GDM1 (cell line): Measurements from ENCODE around the gene CAPRIN2.

Experiments used
- DNase-seq: peaks from one replicate; lab custom pipeline; 2025; lab: John Stamatoyannopoulos, UW

CAPRIN2 gene, protein sequence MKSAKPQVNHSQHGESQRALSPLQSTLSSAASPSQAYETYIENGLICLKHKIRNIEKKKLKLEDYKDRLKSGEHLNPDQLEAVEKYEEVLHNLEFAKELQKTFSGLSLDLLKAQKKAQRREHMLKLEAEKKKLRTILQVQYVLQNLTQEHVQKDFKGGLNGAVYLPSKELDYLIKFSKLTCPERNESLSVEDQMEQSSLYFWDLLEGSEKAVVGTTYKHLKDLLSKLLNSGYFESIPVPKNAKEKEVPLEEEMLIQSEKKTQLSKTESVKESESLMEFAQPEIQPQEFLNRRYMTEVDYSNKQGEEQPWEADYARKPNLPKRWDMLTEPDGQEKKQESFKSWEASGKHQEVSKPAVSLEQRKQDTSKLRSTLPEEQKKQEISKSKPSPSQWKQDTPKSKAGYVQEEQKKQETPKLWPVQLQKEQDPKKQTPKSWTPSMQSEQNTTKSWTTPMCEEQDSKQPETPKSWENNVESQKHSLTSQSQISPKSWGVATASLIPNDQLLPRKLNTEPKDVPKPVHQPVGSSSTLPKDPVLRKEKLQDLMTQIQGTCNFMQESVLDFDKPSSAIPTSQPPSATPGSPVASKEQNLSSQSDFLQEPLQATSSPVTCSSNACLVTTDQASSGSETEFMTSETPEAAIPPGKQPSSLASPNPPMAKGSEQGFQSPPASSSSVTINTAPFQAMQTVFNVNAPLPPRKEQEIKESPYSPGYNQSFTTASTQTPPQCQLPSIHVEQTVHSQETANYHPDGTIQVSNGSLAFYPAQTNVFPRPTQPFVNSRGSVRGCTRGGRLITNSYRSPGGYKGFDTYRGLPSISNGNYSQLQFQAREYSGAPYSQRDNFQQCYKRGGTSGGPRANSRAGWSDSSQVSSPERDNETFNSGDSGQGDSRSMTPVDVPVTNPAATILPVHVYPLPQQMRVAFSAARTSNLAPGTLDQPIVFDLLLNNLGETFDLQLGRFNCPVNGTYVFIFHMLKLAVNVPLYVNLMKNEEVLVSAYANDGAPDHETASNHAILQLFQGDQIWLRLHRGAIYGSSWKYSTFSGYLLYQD

DNA sequence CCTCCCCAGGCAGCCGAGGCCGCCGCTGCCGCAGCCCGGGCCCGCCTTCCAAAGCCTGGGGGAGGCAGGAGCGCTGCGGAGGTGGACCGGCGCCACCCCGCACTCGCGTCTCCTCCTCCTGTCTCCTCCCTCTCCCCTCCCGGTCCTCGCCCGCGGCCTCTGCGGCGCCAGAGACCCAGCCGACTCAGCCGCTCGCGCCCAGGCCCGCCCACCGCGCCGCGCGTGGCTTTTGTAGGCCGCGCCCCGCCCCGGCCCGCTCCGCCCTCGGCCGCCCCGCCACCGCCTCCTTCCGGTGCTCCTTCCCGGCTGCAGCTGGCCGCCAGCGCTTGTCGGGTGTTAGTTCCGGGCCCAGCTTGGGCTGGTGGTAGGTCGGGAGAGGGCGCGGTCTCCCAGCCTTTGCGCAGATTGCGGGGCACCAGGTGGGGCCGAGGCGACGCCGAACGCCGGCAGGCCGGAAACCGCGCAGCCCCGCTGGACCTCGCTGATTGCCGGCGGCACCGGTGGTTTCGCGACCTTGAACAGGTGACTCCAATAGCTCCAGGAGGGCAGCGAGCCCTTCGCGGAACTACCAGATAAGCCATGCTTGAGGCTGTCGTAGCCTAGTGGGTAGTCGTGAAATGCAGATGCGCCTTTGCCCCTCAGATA, at the start of gene CAPRIN2:
TSS of gene CAPRIN2 (minus strand) at position 202 of the 645 bp plus-strand sequence. CDS start 1,431 bp downstream, outside the sequence.
- peak; percentile 80 for DNase-seq

DNA sequence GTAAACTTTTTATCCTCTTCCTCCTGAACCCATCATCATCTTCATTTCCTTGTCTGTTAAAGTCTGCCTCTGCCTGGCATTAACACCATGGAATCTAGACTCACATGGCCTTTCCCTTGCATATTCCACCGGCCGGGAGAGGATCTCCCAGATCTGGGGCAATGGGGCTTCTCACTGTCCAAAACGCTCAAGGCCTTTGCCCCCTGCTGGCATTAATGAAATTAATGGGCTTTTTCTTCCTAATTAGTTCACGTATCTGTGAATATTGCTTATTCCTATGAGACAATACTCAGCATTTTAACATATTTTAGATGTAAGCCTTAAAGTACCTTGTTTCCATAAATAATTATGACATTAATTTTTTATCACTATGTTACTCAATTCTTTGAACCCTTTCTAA, 42.9 kb upstream of the CAPRIN2 start:
- no peak for DNase-seq

DNA sequence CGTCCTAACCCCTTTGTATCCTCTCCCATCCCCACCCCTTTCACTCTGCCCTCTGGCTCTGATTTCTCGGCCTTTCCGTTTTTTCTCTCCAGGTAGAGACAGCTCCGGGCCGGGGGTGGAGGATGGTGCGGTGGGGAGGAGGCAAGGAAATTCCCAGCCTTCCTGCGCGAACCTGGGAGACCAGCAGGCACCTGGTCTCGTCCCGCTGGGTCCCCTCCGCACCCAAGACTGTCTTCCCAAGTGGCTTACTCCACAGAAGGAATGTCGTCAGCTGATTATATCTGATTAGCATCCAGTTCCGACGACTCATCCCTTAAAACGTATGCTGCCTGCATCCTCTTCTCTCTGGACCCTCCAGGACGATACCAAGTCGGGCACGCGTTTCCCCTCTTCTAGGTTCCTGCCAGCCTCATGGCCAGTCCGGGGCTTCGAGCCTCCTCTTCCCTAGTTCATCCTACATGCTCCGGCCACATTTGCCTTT, 42.2 kb upstream of the CAPRIN2 start:
- DNase-seq, result no peak

DNA sequence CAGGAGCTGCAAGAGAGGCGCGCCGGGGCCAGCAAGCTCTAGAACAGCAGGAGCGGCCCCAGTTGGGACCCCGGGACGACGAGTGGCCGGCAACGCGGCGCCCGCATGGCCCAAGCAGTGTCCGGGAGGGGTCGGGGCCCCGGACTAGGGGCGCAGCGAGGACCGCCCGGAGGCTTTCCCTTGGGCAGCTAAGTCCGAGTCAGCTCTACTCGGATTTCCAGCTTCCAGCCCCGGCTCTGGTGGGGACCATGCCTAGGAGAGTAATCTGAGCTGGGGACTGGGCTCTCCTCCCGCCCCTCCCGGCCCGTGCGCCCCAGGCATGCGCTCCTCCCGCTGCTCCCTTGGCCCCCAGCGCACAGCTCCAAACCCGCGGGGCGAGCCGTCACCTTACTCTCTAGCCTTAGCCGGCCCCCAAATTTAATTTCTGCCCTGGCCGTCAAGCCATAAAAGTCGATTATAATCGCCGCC, 41.6 kb upstream of the CAPRIN2 start:
- no peak for DNase-seq

DNA sequence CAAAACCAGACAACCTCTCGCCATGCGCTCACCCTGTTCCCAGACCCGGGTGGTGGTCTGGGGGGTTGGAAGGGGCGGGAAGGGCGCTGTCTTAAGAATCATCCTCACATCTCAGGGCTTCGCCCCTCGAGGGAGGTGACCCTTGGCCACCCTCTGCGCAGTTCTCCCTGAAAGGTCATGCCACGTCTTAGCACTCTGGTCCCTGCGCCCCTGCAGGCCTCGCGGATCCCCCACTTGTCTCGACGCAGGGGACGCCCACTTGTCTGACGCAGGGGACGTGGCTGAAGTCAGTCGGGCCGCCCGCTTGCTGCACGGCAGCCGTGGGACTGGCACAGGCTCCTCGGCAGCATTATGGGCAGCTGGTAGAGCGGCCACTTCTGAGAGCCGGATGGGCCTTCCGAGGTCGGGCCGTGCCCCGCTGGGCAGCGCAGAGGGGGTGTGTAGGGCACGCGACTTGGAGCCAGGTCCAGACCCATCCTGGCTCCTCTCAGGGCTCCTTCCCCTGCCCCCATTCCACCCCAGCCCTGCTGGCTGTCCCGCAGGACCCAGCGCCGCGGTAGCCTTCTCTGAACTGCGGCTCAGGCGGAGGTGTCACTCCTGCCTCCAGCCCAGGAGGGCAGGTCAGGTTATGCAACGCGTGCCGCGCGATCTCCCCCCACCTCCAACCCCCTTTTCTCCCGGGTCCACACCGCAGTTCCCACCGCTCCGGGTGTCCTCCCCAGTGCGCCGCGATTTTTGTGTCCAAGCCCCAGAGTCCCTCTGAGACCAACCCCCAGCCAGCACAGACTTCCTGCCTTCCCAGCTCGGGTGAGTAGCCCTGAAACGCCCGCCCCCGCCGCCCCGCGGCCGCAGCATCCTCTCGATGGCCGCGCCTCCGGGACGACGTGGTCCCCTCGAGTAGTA, 40.9 kb upstream of the CAPRIN2 start:
- DNase-seq, result no peak

DNA sequence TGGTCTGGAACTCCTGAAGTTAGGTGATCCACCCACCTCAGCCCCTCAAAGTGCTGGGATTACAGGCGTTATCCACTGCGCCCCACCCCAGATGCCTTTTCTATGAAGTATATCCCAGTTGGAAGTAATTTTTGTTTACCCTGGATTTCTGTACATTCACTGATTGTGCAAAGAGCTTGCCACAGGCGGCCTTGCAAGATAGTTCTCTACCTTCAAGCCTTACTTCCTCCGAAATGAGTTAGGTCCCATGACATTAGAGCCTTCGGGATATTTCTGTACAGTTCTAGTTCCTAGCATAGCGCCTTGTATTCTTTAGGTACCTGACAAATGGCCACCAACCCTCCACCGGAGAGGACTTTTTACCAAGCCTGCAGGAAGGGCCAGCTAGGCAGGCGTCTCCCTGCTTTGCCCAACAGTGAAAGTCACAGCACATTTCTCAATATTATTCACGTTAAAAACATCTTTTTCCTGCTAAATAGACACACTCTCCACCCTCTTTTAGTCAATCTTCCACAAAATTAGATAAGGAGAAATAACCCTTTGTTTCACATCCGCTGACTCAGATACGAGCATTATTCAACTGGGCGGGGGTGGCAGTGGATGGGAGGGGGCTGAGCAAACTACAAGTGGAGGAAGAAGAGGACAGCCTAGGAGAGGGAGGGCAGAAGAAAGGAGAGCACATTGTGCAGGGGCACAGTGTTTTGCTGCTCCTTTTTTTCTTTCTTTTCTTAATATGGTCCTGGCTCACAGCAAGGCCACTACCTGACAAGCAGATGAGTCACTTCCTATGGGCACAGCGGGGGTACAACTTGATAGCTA, 40.0 kb upstream of the CAPRIN2 start:
- DNase-seq, result no peak

DNA sequence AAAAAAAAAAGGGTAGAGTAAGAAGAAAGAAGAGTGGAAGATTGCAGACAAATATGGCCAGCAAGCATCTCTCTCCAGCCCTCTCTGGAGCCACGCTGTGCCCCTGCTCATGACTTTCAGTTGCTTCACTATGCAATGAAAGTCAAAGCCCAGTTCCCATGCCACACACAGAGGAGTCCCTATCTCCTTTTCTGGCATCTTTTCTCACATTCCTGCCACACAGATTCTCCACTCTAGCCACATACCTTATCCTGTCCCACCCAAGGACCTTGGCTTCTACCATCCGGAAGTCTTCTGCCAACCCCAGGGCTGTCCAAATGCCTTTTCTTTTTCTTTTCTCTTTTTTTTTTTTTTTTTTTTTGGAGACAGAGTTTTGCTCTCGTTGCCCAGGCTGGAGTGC, 39.3 kb upstream of the CAPRIN2 start:
- DNase-seq, result no peak

DNA sequence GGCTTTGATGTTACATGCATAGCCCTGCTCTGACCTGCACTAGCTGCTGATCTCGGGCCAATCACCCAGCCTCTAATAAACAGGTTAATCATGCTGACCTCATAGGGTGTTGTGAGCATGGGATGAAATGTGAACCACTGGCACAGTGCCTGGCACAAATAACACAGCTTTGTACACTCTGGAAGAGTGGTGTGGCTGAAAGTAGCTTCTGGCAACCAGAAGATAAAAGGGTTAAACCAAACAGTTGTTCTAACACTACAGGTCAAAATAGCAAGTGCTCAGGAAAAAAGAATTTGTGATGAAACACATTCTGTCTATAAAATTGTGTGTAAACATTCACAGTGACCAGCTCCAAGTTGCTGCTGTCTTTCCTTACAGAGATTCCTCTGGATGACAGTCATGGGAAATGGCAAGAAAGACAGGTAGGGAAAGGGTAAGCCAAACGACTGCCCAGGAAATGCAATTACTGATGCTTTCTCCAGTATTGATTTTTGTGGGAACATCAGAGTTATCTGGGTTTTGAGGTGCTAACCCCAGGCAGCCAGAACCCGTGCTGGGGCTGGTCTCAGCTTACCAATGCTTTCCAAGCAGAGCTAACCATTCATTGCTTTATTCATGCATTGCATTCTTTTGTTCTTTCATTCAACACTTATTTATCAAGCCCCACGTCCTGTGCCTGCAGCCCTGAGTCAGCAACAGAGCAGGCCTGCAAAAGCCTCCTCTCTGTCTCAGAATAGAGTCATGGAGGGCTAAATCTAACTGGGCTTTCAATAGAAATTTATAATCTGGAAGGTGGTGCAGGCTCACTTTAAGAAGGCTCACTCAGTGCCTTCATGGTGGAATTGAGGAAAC, 38.1 kb upstream of the CAPRIN2 start:
- DNase-seq, result no peak

DNA sequence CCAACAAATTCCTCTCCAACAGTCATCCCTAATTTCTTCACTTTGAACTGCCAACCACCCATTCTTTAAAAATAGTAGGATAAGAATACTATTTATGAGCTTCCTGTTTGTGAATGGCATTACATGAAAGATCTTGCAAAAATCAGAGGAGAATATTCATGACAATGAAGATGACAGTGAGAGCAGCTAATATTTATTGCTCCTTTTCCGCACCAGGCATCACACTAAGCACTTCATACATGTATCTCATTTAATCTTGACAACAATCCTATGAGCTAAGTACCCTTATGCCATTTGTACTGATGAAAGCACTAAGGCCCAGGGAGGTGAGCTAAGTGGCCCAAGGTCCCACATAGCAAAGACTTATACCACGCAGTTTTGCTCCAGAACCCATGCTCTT, 37.3 kb upstream of the CAPRIN2 start:
- DNase-seq, result no peak

DNA sequence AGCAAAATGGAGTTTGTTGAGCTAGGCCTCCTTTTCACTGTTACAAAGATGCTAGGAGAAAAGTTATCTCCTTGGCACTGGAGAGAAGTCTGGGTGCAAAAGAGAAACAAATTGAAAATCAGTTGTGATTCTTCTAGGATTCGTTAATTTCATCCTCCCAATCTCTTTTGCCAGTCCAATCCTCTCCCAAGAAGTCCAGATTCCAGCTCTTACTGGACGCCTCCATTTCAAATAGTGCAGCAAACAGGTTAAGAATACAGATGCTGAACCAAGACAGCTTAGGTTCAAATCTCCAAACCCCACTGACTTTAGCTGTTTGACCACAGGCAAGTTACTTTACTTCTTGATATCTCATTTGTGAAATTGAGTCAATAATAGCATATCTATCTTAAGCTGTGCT, 34.0 kb upstream of the CAPRIN2 start:
- DNase-seq, result no peak

DNA sequence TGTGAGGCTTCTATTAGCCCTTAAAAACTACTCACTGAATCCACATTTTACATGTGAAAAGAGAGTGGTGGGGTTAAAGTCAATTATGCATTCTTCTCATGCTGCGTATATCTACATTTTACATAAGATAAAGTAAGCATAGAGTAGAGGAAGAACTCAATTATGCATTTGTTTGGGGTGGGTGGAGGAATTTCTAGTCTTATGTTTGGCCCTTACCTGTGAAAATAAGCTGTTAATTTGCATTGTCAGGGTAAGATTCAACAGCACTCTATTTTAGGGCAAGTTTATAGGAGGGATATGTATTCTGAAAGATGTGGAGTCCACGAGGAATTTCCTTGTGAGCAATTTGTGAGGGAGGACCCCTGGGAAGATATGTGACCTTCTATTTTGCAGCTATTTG, 30.9 kb upstream of the CAPRIN2 start:
- no peak for DNase-seq

DNA sequence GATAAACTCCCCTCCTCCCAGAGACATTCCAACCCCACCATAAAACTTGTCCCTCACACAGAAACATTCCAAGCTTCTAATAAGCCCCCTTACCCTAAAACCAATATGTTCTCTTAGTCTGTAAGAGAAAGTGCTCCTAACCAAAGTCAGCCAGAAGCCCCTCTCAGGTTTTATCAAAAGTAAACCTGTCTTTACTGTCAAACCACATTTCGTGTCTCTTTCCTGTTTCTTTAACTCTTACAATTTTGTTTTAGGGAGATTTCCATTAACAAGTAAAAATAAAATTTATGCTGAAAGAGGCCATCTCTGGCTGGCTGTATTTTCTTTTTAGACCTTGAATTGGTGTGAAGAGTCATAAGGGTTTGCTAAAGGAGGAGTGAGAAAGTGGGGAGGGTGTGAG, 29.8 kb upstream of the CAPRIN2 start:
- DNase-seq, result no peak

DNA sequence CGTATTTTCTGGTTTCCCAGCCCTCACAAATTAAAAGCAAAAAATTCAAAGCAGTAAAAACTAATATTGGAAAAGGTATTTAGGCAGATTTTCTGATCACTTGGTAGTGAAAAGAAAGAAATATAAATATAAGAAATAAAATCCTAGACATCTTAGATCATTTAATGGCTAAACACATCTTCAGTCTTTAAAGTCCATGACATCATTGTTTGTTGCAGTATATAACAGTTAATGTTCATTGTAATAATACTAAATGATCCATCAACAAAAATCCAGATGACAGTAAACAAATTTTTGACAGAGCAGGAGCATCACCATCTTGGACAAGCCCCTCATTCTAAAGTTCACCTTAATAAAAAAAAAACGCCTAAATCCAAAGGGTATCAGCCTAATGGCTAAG, 29.2 kb upstream of the CAPRIN2 start:
- DNase-seq, result no peak

DNA sequence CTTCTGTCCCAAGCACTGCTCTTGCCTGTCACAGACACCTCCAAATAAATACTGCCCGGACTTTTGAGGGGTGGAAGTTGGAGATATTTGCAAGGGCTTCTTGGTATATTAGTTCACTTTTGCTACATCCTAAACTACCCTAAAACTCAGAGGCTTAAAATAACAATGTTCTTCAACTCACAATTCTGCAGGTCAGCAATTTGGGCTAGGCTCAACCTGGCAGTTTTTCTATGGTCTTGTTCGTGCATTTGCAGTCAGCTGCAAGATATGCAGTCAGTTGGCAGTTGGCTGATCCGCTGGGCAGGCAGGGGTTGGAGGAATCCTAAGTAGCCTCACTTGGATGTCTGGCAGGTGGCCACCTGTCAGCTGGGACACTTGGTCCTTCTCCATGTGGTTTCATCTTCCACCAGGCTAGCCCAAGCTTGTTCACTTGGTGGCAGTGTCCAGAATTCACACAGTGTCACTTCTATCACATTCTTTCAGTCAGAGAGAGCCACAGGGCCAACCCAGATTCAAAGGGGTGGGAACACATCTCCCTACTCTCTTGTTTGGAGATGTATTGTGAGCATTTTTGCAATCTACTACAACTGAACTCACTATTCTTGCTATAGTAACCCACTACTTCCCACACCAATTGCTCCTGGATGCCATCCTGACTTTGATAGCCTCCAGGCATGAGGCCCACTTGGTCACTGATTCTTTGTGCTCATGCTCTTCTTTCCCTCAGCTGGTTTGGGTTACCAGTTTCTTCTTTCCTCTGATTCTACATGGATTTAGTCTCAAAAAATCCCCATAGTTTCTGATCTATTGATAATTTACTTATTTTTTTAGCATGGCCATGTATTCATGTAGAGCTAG, 27.8 kb upstream of the CAPRIN2 start:
- DNase-seq, result no peak

DNA sequence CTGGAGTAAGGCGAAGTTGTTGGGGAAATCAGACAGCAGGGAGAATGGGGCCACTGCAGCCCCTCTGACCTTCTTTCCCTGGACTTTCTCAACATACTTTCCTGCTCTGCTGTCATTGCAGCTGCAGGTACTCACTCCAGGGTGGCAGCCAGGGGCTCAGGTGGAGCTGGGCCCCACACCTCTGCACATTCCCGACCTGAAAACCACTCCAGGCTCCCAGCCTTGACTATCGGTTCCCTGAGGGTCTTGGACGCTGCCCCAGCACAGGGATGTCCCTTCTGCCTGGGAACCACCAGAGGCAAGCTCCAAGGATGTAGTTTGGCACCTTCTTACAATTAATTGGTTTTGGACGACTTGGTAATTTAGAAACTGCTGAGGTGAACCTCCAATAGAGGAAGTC, 24.8 kb upstream of the CAPRIN2 start:
- DNase-seq, result no peak

DNA sequence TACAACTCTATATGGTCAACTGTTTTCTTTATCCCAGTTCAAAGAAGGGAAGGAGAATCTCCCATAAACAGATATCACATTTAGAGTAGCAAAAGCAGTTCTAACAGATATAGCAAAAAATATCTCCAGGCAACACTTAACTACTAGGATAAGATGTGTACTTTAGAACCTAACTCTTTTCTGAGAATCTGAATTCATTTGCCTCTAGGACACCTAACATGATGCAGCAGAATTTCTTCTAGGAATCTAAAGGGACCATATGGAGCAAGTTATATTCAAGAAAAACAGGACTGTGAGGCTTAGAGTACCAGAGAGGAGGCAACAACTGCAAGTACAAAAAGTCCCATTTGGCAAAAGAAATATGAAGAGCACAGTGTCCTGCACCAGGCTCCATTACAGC, 24.4 kb upstream of the CAPRIN2 start:
- DNase-seq, result no peak

DNA sequence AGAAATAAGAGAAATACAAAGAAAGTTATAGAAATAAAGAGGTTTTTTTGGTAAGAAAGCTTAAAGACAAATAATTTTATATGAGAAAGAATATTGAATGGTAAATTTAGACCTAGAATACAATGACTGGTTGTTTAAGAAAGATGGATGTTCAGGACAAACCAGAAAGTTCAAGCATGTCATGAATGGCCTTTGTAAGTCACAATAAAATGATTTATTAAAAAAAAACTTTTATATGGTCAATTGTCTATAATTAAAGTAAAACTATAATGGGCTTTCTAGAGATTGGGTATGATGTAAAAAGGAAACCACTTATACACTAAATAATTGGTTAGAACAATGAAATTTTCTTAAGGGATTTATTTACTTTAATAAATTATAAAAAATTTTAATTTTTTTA, 19.8 kb upstream of the CAPRIN2 start:
- DNase-seq, result no peak

DNA sequence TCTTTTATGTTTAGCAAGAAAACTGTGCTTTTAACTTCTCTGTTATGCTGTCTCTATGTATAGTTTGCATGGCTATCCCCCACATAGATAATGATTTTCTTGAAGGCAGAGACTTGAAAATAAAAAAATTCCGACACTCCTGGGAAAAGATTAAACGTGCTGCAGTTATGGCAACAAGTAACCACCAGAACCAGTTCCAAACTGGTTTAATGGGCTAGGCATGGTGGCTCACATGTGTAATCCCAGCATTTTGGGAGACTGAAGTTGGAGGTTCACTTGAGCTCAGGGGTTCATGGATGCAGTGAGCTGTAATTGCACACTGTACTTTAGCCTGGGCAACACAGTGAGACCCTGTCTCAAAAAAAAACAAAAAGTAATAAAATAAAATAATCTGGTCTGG, 15.1 kb upstream of the CAPRIN2 start:
- DNase-seq, result no peak
